ENCODE measurements around the gene DAGLA.
A peak's percentile ranks its signal among the peaks of the same experiment; 100 is the strongest.

DAGLA gene

DNA sequence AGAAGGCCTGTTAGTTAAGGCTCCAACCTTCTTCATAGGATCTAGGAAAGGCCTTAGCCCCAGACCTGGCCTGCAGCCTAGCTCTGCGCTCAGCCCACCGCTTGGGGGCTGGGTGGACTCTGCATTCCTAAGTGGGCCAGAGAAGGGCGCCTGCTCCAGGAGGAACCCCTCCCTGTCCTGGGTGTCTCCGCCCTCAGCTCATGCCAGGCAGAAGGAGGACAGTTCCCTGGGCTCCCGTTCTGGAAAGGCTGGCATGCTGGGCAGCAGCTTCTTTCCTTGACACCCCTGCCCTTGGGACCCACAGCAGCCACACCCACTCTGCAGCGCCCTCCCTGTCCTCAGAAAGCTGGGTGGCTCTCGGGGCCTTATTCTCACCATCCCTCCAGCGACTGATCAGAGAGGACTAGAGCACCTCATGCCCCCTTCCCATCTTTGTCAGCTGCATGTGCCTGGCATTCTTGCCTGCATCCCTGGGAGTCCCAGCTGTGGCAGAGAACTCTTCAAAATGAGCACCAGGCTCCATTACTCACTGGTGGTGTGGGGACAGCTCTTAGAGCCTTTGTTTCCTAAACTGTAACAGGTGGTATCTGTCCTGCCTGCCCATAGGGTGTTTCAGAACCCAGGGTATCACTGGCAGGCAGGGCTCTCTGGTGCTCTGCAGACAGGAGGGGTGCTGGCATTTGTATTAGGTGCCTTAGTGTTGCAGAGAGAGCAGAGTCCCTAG is 51.9 kb downstream of the DAGLA start:
- no peak for DNase-seq

GRCh38 chr11:61732705-61733104 is 52.5 kb downstream of the DAGLA start:
- DNase-seq: no peak

DNA sequence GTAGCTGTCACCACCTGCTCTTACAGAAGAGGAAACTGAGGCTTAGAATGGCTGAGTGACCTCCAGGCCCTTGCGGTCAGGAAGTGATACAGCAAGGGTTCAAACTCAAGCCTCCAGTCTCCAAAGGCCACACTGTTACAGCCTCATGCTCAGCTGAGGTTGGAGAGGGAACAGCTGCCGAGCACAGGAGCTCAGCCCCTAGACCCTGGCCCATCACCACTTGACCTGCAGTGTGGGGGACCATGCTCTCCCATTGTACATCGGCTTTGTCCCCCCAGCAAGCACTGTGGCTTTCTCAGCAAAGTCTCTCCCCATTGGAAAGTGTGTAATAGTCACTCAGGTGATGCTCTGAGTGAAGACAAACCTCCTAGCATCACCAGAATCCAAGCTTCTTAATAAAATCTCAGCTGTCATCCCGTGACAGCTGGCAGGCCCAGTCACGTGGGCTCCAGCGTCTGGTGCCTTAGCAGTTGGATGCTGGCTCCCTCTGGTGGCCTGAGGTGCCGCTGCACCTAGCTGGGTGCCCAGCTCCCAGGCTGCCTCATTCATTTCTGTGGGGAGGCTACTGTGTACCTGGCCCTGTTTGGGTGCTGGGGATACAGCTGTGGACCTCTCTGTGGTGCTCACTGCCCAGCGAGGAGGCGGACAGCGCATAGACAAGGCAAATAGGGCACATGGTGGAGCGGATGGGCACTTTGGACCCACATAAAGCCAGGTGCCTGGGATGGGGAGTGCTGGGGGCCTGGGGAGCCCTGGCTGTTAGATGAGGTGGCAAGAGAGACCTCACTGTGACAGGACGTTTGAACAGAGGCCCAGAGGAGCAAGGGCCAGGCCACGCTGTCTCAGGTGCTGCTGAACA is 53.2 kb downstream of the DAGLA start:
- peak; percentile 87 for DNase-seq

DNA sequence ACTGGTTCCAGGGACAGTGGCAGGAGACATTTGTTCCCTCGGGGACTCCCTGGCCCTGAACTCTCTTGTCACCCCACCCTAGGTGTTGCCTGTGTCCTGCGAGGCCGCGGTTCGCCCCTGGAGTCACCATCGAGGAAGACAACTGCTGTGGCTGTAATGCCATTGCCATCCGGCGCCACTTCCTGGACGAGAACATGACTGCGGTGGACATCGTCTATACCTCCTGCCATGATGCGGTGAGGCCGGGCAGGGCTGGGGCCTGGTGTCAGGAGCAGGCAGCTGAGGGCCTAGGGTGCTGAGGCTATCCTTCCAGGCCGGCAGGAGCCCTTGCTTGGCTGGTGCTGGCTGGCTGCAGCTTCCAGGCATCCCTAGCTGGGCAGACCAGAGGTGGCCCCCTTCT is 54.6 kb downstream of the DAGLA start:
- no peak for DNase-seq

DNA sequence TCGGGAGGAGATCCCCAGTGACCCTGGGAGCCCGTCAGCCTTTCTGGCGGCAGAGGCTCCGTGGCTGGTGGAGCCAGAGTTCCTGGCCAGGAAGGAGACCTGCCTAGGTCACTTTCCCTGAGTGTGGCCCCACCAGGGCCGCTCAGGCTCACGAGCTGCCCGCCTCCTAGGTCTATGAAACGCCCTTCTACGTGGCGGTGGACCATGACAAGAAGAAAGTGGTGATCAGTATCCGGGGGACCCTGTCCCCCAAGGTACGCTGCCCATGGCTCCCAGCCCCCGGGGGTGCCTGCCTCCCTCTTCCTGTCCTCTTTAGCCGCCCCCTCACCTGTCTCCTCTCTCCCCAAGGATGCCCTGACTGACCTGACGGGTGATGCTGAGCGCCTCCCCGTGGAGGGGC is 55.2 kb downstream of the DAGLA start:
- no peak for DNase-seq

- no peak for DNase-seq
Observed at GRCh38 chr11:61736310-61736709, 56.1 kb downstream of the DAGLA start.

DNA sequence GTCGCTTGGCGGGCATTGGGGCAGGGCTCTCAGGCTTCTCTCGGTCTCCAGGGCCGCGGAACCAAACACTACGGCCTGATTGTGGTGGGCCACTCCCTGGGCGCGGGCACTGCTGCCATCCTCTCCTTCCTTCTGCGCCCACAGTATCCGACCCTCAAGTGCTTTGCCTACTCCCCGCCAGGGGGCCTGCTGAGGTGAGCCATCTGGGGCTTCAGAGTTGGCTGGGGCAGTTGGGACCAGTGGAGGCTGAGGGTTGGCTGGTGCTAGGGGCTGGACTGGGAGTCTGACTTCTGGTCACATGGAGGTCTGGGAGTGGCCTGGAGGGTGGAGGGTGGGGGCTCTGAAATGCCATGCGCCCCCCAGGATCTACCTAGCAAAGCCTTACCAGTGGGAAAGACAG is 56.9 kb downstream of the DAGLA start:
- no peak for DNase-seq

DNA sequence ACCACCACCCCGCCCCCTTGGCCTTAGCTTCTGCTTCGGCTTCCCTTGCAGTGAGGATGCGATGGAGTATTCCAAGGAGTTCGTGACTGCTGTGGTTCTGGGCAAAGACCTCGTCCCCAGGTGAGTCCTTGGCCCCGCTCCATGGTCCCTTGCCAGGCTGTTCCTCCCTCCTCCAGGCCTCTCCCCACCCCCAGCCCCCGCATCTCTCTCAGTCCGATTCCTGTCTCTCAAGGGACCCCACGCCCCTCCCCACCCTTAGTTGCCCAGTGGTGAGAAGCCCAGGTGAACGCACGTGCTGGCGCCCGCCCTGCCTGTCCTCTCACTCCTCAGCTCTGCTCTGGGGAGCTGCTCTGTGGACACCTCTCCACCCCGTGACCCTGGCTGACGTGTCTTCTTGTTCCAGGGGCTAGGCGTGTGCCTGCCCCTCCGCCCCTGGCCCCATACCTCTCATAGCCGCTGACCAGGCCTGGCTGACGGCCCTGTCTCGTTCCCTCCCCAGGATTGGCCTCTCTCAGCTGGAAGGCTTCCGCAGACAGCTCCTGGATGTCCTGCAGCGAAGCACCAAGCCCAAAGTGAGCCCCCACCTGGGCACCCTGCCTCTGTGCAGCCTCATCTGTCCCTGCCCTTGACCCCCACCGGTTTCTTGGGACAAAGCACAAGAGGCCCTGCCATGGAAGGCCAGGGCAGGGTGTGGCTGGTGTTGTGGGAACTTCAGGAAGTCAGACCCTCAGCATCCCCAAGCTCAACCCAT is 57.6 kb downstream of the DAGLA start:
- DNase-seq: no peak

- DNase-seq: no peak
Observed at GRCh38 chr11:61738776-61739175, 58.6 kb downstream of the DAGLA start.

GRCh38 chr11:61739413-61739812 is 59.2 kb downstream of the DAGLA start:
- DNase-seq: no peak

DNA sequence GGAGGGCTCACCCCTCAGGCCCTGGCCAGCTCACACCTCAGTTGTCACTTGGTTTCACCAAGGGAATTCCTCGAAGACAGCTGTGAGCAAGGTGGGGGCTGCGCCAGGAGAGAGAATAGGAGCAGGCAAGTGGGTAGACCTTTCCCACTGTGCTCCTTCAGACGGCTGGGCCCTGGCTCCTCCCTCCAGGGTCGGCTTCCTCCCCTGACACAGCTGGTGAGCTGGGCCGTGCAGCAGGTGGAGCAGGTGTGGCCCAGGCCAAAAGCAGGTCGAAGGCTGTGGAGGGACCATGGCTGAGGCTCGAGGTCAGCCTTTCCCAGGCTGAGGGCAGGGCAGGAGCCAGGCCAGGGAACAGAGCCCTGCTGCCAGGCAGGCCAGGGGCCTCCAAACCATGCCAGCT is 59.8 kb downstream of the DAGLA start:
- no peak for DNase-seq

DNA sequence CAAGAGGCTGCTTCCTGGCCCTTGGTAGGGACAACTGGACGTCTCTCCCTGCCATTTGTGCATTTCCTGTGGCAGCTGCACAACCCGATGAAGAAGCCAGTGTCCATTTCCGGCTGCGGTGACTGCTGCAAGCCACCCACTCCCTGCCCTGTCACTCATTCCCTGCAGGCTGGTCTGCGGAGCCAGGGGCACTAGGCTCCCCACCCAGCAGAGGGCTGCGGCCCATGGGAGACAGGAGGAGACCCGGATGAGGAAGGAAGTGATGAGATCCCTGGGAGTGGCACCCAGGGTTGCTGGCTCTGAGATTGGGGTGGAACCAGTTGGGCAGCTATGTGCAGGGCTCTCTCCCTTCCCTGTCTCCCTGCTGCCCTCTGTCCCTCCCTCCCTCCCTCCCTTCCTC is 62.2 kb downstream of the DAGLA start:
- DNase-seq: no peak

DNA sequence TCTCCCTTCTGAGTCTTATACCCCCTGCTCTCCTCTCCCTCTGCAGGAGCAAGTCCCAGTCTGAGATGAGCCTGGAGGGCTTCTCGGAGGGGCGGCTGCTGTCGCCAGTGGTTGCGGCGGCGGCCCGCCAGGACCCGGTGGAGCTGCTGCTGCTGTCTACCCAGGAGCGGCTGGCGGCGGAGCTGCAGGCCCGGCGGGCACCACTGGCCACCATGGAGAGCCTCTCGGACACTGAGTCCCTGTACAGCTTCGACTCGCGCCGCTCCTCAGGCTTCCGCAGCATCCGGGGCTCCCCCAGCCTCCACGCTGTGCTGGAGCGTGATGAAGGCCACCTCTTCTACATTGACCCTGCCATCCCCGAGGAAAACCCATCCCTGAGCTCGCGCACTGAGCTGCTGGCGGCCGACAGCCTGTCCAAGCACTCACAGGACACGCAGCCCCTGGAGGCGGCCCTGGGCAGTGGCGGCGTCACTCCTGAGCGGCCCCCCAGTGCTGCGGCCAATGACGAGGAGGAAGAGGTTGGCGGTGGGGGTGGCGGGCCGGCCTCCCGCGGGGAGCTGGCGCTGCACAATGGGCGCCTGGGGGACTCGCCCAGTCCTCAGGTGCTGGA is 63.4 kb downstream of the DAGLA start:
- DNase-seq: no peak

DNA sequence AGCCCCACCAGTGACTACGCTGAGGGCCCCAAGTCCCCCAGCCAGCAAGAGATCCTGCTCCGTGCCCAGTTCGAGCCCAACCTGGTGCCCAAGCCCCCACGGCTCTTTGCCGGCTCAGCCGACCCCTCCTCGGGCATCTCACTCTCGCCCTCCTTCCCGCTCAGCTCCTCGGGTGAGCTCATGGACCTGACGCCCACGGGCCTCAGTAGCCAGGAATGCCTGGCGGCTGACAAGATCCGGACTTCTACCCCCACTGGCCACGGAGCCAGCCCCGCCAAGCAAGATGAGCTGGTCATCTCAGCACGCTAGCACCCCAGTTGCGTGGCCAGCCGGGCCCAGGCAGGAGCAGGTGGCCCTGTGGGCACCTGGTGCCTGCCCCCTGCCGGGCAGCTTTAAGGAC is 64.0 kb downstream of the DAGLA start:
- DNase-seq: no peak

DNA sequence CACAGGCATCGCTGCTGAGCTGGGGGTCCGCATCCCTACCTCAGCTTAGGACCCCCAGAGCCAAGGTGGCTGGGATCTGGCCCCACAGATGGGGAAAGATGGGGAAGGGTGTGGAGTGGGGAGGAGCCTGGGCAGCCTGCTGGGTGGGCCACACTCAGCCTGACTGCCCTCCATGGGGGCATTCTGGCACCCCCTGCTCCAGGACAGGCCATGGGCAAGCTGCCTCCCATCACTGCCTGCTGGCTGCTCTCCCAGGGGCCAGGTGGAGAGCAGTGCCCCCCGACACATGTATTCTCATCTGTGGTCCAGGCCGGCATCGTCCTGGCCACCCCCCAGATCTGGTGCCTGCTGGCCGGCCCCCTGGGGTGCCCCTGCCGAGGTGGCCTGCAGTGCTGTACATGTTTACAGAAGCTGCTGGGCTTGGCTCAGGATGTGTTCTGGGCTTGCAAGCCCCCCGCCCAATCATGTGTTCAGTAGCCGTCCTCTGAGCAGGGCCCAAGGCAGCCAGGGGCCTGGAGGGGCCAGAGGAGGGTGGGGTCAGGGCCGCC is 64.5 kb downstream of the DAGLA start:
- DNase-seq: no peak

DNA sequence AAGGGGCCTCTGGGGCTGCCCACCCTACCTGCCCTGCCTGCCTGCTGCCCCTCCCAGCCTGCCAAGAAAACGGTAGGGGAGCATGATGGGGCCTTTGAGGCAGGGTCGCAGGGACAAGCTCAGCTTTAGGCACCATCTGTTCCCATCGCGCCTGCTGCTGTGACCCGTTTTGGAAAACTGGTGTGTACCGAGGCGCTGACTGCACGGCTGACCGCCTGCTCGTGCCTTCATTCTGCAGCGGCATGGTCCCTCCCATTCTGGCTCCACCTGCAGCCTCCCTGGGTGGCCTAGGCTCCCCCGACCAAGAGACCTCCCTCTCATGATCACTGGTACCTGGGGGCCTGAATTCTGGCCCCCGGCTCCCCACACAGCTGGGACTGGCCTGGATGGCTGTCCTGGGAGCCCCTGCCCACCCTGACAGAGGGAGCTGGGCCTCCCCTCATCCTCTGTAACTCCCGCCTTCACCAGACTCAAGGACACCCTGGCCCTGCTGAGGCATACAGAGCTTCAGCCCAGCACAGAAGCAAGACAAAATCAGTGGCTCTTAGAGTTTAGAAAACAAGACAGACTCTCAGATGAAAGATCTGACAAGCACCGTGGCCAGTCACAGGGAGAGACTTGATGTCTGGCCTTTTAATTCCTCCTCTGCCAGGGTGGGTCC is 65.7 kb downstream of the DAGLA start:
- no peak for DNase-seq

DNA sequence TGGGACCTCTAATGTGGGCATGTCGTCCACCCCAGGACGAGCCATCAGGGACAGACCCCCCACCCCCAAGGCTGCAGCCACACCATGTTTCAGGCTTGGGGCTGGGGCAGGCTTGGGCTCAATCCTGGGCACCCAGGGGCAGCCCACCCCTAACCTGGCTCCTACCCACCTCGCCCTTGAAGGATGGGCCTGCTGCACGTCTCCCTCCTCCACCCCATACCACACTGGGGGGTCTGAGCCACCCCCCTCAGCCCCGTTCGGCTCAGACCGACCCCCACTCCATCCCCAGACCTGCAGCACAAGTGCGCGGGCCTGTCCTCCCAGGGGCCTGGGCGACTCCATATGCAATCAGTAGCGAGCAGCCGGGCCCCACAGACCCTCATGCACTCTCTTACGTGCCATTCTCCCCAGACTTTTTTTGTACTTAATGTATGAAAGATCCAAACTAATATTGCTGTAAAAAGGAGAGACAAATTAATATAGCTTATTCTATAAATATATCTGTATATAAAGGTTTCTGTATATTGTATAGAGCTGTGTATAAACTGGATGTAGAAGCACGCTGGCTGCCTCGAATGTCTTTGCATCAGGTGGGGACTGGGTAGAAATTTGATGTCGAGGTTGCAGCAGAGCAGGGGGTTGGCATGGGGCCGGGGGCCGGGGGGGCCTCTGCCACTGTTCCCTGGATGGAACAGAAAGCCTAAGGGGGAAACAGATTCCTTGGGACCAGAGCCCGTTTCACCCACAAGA is 66.4 kb downstream of the DAGLA start:
- no peak for DNase-seq

- DNase-seq: peak; percentile 31
Observed at GRCh38 chr11:61747192-61747966, 67.2 kb downstream of the DAGLA start.

DNA sequence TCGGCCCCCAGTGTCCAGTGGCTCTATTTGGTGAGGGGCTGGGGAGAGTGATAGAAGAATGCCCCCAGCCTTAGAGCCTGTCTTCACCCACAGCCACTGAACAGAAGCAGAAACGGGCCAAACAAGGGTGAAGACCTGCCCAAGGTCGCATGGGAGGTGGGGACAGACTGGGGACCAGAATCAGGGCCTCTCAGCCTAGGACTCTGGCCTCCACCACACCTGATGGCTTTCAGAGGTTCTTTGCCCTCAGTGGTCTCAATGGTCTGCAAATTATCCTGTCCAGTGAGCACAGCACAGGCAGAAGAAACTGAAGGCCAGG is 67.7 kb downstream of the DAGLA start:
- no peak for DNase-seq

GRCh38 chr11:61749591-61750217 is 69.5 kb downstream of the DAGLA start:
- no peak for DNase-seq

All from CD4-positive, alpha-beta T cell treated with Interleukin-21 for 1 hour (primary cell).